ENCODE data around the gene PKP3.
"Not testable (repeated sequence)": the region's sequence is repeated elsewhere in the genome, so short reads cannot be mapped to it uniquely, and the experiment has no call there.

DNA sequence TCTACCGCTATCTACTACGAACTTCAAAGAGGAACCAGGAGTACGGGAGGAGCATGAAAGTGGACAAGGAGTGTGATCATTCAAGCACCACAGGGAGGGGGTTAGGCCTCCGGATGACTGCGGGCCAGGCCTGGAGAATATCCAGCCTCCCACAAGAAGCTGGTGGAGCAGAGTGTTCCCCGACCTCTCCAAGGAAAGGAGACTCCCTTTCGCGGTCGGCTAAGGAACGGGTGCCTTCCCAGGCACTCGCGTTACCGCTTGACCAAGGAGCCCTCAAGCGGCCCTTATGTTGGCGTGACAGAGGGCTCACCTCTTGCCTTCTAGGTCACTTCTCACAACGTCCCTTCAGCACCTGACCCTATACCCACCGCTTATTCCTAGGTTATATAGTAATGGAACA is 4.6 kb upstream of the PKP3 start:
- not testable (repeated sequence) for TF ChIP-seq EZH2phosphoT487 (conservative IDR thresholded peaks at IDR 0.05; ENCODE audit: low read length); CTCF (IDR thresholded peaks at IDR 0.05; ENCODE audit: insufficient read depth, low read length, poor library complexity, severe bottlenecking)

Measured in SU-DHL-6 (cell line).